ENCODE results near the gene PALD1.

DNA sequence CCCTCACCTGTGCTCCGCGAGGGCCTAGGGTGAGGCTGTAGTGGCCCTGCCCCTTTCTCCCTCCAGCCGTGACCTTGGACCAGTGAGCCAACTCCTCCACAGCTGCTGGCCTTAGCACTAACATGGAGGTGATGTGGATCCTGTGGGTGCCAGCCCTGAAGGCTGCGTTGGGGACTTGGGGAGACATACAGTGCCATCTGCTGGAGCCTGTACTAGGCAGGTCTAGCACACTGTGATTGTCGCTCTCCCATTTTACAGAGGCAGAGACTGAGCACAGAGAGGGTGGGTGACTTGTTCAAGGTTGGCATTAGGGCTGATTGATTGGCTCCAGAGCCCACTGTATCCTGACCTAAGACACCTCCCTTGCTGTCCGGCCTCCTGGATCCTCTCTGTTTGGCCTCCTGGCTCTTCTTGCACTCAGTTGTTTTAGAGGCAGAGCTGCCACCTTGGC is 86.4 kb downstream of the PALD1 start:
- TF ChIP-seq, protein P1, sequence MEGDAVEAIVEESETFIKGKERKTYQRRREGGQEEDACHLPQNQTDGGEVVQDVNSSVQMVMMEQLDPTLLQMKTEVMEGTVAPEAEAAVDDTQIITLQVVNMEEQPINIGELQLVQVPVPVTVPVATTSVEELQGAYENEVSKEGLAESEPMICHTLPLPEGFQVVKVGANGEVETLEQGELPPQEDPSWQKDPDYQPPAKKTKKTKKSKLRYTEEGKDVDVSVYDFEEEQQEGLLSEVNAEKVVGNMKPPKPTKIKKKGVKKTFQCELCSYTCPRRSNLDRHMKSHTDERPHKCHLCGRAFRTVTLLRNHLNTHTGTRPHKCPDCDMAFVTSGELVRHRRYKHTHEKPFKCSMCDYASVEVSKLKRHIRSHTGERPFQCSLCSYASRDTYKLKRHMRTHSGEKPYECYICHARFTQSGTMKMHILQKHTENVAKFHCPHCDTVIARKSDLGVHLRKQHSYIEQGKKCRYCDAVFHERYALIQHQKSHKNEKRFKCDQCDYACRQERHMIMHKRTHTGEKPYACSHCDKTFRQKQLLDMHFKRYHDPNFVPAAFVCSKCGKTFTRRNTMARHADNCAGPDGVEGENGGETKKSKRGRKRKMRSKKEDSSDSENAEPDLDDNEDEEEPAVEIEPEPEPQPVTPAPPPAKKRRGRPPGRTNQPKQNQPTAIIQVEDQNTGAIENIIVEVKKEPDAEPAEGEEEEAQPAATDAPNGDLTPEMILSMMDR (IDR thresholded peaks at IDR 0.05; ENCODE audit: insufficient read depth, low read depth, low read length), result no peak
- TF ChIP-seq EZH2 (IDR thresholded peaks at IDR 0.05; ENCODE audit: insufficient read depth, low read length), result no peak
